HEK293T (cell line): ENCODE data around the gene VMP1.

Experiments
- BHLHE40 ChIP-seq: fragments of 450-650 bp; IDR thresholded peaks from 2 replicates; pipeline ENCODE4 v1.6.1; 2016; ENCODE audit warnings: mild to moderate bottlenecking, moderate library complexity, borderline replicate concordance
- CTBP1 ChIP-seq: fragments of 450-650 bp; IDR thresholded peaks from 2 replicates; pipeline ENCODE4 v1.6.1; 2016; ENCODE audit warnings: borderline replicate concordance
- ELF4 ChIP-seq: fragments of 450-650 bp; IDR thresholded peaks from 2 replicates; pipeline ENCODE4 v1.6.1; 2017; ENCODE audit warnings: antibody characterized with exemption
- FOXA1 ChIP-seq: fragments of 450-650 bp; IDR thresholded peaks from 2 replicates; pipeline ENCODE4 v1.6.1; 2016; ENCODE audit warnings: mild to moderate bottlenecking
- FOXK2 ChIP-seq: fragments of 450-650 bp; IDR thresholded peaks from 2 replicates; pipeline ENCODE4 v1.6.1; 2016; ENCODE audit warnings: mild to moderate bottlenecking
- L3MBTL2 ChIP-seq: fragments of 450-650 bp; conservative IDR thresholded peaks from 2 replicates; pipeline ENCODE4 v1.6.1; 2016; ENCODE audit warnings: mild to moderate bottlenecking
- LEF1 ChIP-seq: fragments of 450-650 bp; IDR thresholded peaks from 2 replicates; pipeline ENCODE4 v1.6.1; 2017; ENCODE audit warnings: mild to moderate bottlenecking, borderline replicate concordance
- NFRKB ChIP-seq: fragments of 450-650 bp; IDR thresholded peaks from 2 replicates; pipeline ENCODE4 v1.6.1; 2016; ENCODE audit warnings: mild to moderate bottlenecking, moderate library complexity
- PKNOX1 ChIP-seq: fragments of 450-650 bp; IDR thresholded peaks from 2 replicates; pipeline ENCODE4 v1.6.1; 2016
- SP1 ChIP-seq: fragments of 450-650 bp; IDR thresholded peaks from 2 replicates; pipeline ENCODE4 v1.6.1; 2017
- SUZ12 ChIP-seq: fragments of 450-650 bp; IDR thresholded peaks from 2 replicates; pipeline ENCODE4 v1.6.1; 2016; ENCODE audit warnings: mild to moderate bottlenecking
- TARDBP ChIP-seq: fragments of 450-650 bp; IDR thresholded peaks from 2 replicates; pipeline ENCODE4 v1.6.1; 2016

DNA sequence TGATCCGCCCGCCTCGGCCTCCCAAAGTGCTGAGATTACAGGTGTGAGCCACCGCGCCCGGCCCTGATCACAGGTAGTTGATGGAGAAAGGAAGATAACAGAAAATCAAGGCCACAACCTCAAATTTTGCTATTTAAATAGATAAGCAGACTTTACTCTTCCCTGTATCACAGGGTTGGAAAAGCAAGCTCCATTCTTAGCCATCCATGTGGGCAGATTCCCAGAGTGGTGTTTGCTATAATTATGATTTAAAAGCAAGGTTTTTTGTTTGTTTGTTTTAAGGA is 140.9 kb downstream of the VMP1 start:
- TF ChIP-seq ELF4 (no peak), PKNOX1 (no peak), SP1 (no peak), L3MBTL2 (no peak), CTBP1 (no peak), BHLHE40 (no peak), FOXK2 (no peak), TARDBP (no peak), FOXA1 (no peak), NFRKB (no peak), LEF1 (no peak), SUZ12 (no peak)
